Trophoblast cell (in vitro differentiated cells and primary cell): Measurements from ENCODE around the gene BRD4.

Experiments used
- DNase-seq, 2 donors: peaks; one replicate each; pipeline ENCODE4 v3.0.0-alpha.2; 2016
- H2AFZ ChIP-seq: 2 replicates; pipeline ENCODE4 v1.6.1; 2013; ENCODE audit warnings: low read length, moderate library complexity, mild to moderate bottlenecking; ENCODE audit not compliant: insufficient read depth, poor library complexity
- H2AK5ac ChIP-seq: 2 replicates; pipeline ENCODE4 v1.6.1; 2013; ENCODE audit warnings: mild to moderate bottlenecking, low read length
- H2BK120ac ChIP-seq: 2 replicates; pipeline ENCODE4 v1.6.1; 2013; ENCODE audit warnings: low read length, mild to moderate bottlenecking, moderate library complexity; ENCODE audit not compliant: insufficient read depth, poor library complexity
- H2BK12ac ChIP-seq: 2 replicates; pipeline ENCODE4 v1.6.1; 2013; ENCODE audit warnings: mild to moderate bottlenecking, low read length, moderate library complexity
- H2BK5ac ChIP-seq: 2 replicates; pipeline ENCODE4 v1.6.1; 2013; ENCODE audit warnings: low read length, low read depth, moderate library complexity, mild to moderate bottlenecking; ENCODE audit not compliant: poor library complexity
- H3K14ac ChIP-seq: 2 replicates; pipeline ENCODE4 v1.6.1; 2013; ENCODE audit warnings: mild to moderate bottlenecking, low read length
- H3K18ac ChIP-seq: 2 replicates; pipeline ENCODE4 v1.6.1; 2013; ENCODE audit warnings: mild to moderate bottlenecking, low read length
- H3K23ac ChIP-seq: 2 replicates; pipeline ENCODE4 v1.6.1; 2013; ENCODE audit warnings: low read length
- H3K27ac ChIP-seq: 2 replicates; pipeline ENCODE4 v1.5.1; 2013; ENCODE audit warnings: low read depth, mild to moderate bottlenecking, inconsistent platforms, low read length, moderate library complexity
- H3K27me3 ChIP-seq: 2 replicates; pipeline ENCODE4 v1.6.1; 2013; ENCODE audit warnings: inconsistent platforms, mild to moderate bottlenecking, low read length, moderate library complexity; ENCODE audit not compliant: insufficient read depth
- H3K36me3 ChIP-seq, 2 experiments: 1 replicate in 1 of 2; 2 replicates in 1 of 2; pipeline ENCODE4 v1.6.1; 2013; ENCODE audit warnings: low read length in 2 of 2, mild to moderate bottlenecking in 2 of 2, moderate library complexity in 1 of 2; ENCODE audit not compliant: insufficient read depth in 2 of 2, control insufficient read depth in 1 of 2
- H3K4ac ChIP-seq: 2 replicates; pipeline ENCODE4 v1.6.1; 2013; ENCODE audit warnings: low read depth, mild to moderate bottlenecking, low read length, moderate library complexity
- H3K4me1 ChIP-seq, 2 experiments: 1 replicate in 1 of 2; 2 replicates in 1 of 2; pipeline ENCODE4 v1.6.1; 2013; ENCODE audit warnings: low read length in 2 of 2, mild to moderate bottlenecking in 2 of 2, moderate library complexity in 1 of 2; ENCODE audit not compliant: insufficient read depth in 2 of 2, control insufficient read depth in 1 of 2
- H3K4me2 ChIP-seq: 2 replicates; pipeline ENCODE4 v1.6.1; 2013; ENCODE audit warnings: inconsistent platforms, mild to moderate bottlenecking, low read length, moderate library complexity
- H3K4me3 ChIP-seq: 2 replicates; pipeline ENCODE4 v1.5.1; 2013; ENCODE audit warnings: mild to moderate bottlenecking, low read depth, low read length, inconsistent platforms
- H3K79me1 ChIP-seq: one replicate; pipeline ENCODE4 v1.6.1; 2013; ENCODE audit warnings: low read length
- H3K79me2 ChIP-seq: 2 replicates; pipeline ENCODE4 v1.6.1; 2013; ENCODE audit warnings: low read length, mild to moderate bottlenecking; ENCODE audit not compliant: control insufficient read depth, insufficient read depth, poor library complexity
- H3K9ac ChIP-seq: 2 replicates; pipeline ENCODE4 v1.6.1; 2013; ENCODE audit warnings: mild to moderate bottlenecking, low read length
- H3K9me3 ChIP-seq: 2 replicates; pipeline ENCODE4 v1.6.1; 2013; ENCODE audit warnings: low read depth, mild to moderate bottlenecking, control low read depth, inconsistent platforms, low read length; ENCODE audit not compliant: insufficient read depth
- H4K12ac ChIP-seq: 2 replicates; pipeline ENCODE4 v1.6.1; 2013; ENCODE audit warnings: low read depth, mild to moderate bottlenecking, low read length, moderate library complexity
- H4K8ac ChIP-seq: 2 replicates; pipeline ENCODE4 v1.6.1; 2013; ENCODE audit warnings: low read depth, mild to moderate bottlenecking, low read length, moderate library complexity
- H4K91ac ChIP-seq: one replicate; pipeline ENCODE4 v1.6.1; 2013; ENCODE audit warnings: low read depth, mild to moderate bottlenecking, low read length, moderate library complexity
- WGBS: extraction: QIAGEN DNeasy Blood & Tissue Kit; methylation state at CpG from one replicate; pipeline ENCODE4 v1.1.7; 2013; ENCODE audit warnings: missing lambda C conversion rate; ENCODE audit not compliant: insufficient read length, insufficient coverage; ENCODE audit errors: extremely low coverage; 5-methylcytosine and 5-hydroxymethylcytosine counted together

BRD4 gene

DNA sequence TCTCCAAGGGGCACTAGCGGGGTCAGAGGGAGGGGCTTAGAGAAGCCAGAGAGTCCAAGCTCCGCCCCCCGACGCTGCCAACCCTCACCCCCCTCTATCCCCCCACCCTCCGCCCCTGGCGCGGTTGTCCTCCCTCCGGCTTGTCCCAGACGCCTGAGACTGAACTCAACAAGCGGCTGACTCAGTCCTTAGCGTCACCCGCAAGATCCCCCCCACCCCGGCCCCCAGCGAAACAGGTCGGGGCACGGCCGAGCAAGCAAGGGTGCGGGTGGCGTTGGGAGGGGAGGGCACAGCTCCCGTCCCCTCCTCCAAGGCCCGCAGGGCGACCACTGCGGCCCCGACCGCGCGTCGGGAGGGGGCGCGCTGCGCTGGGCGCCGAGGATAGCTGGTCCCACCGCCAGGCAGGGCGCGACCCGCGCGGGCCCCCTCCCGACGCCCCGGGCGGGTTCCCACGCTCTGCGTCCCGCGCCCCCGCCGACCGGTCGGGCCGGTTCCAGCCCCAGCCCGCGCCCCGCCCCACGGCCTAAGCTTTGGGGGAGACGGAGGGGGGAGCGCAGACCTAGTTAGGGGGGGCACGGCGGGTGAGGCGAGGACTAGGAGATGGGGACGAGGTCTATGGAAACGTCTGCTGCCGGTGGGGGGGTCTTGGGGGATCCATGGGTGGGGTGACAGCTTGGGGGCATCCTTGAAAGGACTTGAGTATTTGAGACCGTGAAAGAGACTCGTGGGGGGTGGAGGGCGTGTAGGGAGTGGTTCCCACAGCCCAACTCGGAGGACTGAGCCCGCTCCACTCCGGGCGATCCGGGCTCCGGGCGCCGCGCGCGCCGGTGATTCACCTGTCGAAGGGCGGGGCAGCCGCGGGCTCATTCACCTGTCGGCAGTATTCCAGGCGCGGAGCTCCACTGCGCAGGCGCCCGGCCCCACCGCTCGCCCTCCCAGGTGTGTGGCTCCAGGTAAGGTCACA, 136.7 kb downstream of the BRD4 start:
- peaks cover 6% of the 10 kb centered on the region for H3K79me1 ChIP-seq
- no peak overlapping the region for H2BK120ac ChIP-seq
- H3K9ac ChIP-seq = no peak overlapping the region
- no CpG with 5 or more reads among the region's 91 CpGs for WGBS
- peak overlapping the region; percentile 32 for H4K91ac ChIP-seq
- peak overlapping the region; percentile 85 for H3K4me2 ChIP-seq
- H3K9me3 ChIP-seq = peaks cover 3% of the 10 kb centered on the region
- H3K4ac ChIP-seq = no peak overlapping the region
- peak overlapping the region; percentile 41 for H3K27ac ChIP-seq
- peaks cover 32 to 38% of the 10 kb centered on the region in 2 experiments for H3K36me3 ChIP-seq
- H2BK12ac ChIP-seq = no peak overlapping the region
- peak; percentile 94 to 95 for DNase-seq
- H3K79me2 ChIP-seq = peaks cover 4% of the 10 kb centered on the region
- H2BK5ac ChIP-seq = no peak overlapping the region
- no peaks in the 10 kb centered on the region for H3K27me3 ChIP-seq
- peak overlapping the region; percentile 61 for H3K4me3 ChIP-seq
- H4K8ac ChIP-seq = peak overlapping the region; percentile 22
- H3K14ac ChIP-seq = no peak overlapping the region
- peaks cover 0 to 13% of the 10 kb centered on the region in 2 experiments for H3K4me1 ChIP-seq
- H2AK5ac ChIP-seq = no peak overlapping the region
- H3K23ac ChIP-seq = no peak overlapping the region
- no peak overlapping the region for H2AFZ ChIP-seq
- no peak overlapping the region for H3K18ac ChIP-seq
- H4K12ac ChIP-seq = no peak overlapping the region

DNA sequence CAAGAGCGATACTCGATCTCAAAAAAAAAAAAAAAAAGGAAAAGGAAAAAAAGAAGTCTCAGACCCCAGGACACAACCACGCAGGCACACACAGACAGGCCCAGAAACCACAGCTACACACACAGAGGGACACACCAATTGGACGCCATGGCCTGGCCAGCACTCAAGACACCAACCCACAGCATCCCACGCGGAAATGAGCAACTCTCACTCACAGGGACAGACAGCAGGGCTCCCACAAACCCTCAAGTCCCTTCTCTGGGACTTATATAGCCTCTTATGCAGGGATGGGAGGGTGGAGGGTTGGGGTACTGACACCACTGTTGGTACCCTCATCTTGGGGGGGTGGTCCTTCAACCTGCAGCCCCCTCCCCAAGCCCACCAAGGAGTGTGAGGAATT, 137.4 kb downstream of the BRD4 start:
- WGBS = no CpG with 5 or more reads among the region's 6 CpGs
- no peak overlapping the region for H4K8ac ChIP-seq
- no peak overlapping the region for H2BK12ac ChIP-seq
- no peak overlapping the region for H3K4me3 ChIP-seq
- no peak overlapping the region for H2AK5ac ChIP-seq
- no peak overlapping the region for H2AFZ ChIP-seq
- no peaks in the 10 kb centered on the region for H3K27me3 ChIP-seq
- H3K4me2 ChIP-seq = peak overlapping the region; percentile 85
- no peak overlapping the region for H4K12ac ChIP-seq
- no peak overlapping the region for H4K91ac ChIP-seq
- peaks cover 0 to 13% of the 10 kb centered on the region in 2 experiments for H3K4me1 ChIP-seq
- H3K14ac ChIP-seq = no peak overlapping the region
- peak in 1 of 2 donors; percentile 20 for DNase-seq
- H2BK120ac ChIP-seq = no peak overlapping the region
- H3K9ac ChIP-seq = no peak overlapping the region
- H3K23ac ChIP-seq = no peak overlapping the region
- H3K79me2 ChIP-seq = no peaks in the 10 kb centered on the region
- peaks cover 37 to 43% of the 10 kb centered on the region in 2 experiments for H3K36me3 ChIP-seq
- peaks cover 2% of the 10 kb centered on the region for H3K79me1 ChIP-seq
- H2BK5ac ChIP-seq = no peak overlapping the region
- H3K4ac ChIP-seq = peak overlapping the region; percentile 8
- no peak overlapping the region for H3K27ac ChIP-seq
- H3K18ac ChIP-seq = peak overlapping the region; percentile 0
- H3K9me3 ChIP-seq = peaks cover 3% of the 10 kb centered on the region

DNA sequence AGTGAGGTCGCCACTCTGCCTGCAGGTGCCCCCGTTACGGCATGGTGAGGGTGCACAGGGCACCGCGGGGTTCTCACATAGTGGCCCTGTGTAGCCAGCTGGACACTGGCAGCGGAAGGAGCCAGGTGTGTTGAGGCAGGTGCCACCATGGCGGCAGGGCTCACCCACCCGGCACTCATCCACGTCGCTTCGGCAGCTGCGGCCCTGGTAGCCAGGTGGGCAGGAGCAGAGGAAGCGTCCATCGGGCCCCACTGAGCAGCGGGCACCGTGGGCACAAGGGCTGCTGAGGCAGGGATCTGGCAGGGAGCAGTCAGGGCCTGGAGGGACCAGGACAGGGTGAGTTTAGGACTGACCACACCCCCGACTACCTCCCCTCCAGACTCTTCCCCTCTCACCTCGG, 140.4 kb downstream of the BRD4 start:
- no CpG with 5 or more reads among the region's 18 CpGs for WGBS
- Histone ChIP-seq H2BK5ac (no peak overlapping the region), H3K14ac (no peak overlapping the region), H2BK120ac (no peak overlapping the region), H3K9me3 (peaks cover 2% of the 10 kb centered on the region), H3K9ac (no peak overlapping the region), H3K79me2 (no peaks in the 10 kb centered on the region), H3K79me1 (no peaks in the 10 kb centered on the region), H3K4me2 (no peak overlapping the region), H3K23ac (no peak overlapping the region), H3K27me3 (no peaks in the 10 kb centered on the region), H4K12ac (no peak overlapping the region), H3K27ac (no peak overlapping the region), H3K4me1 (peaks cover 0 to 6% of the 10 kb centered on the region in 2 experiments), H4K91ac (no peak overlapping the region), H2AK5ac (no peak overlapping the region), H3K4me3 (no peak overlapping the region), H3K36me3 (peaks cover 48 to 50% of the 10 kb centered on the region in 2 experiments), H4K8ac (no peak overlapping the region), H2AFZ (no peak overlapping the region), H3K4ac (no peak overlapping the region), H3K18ac (no peak overlapping the region), H2BK12ac (no peak overlapping the region)
- no peak for DNase-seq

DNA sequence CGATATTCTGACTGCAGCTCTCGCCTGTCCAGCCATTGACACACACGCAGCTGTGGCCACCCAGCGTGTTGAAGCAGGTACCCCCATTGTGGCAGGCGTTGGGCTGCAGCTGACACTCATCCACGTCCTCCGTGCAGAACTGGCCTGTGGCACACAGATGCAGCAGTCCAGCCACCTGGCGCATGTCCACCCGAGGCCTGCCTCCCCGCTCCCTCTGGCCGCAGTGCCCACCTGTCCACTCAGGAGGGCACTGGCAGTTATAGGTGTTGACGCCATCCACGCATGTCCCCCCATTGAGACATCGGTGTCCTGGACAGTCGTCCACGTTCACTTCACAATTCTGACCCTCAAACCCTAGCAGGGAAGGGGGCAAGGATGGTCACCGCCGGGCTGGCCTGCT, 140.8 kb downstream of the BRD4 start:
- no peak overlapping the region for H2BK5ac ChIP-seq
- no peak overlapping the region for H3K23ac ChIP-seq
- no peak overlapping the region for H2AFZ ChIP-seq
- no peak overlapping the region for H2BK12ac ChIP-seq
- peaks cover 2% of the 10 kb centered on the region for H3K9me3 ChIP-seq
- H3K18ac ChIP-seq = no peak overlapping the region
- no peak overlapping the region for H3K4ac ChIP-seq
- no peak overlapping the region for H4K8ac ChIP-seq
- no peak overlapping the region for H3K4me2 ChIP-seq
- no peak overlapping the region for H3K4me3 ChIP-seq
- no peak overlapping the region for H4K91ac ChIP-seq
- no peaks in the 10 kb centered on the region for H3K27me3 ChIP-seq
- peaks cover 0 to 6% of the 10 kb centered on the region in 2 experiments for H3K4me1 ChIP-seq
- H2BK120ac ChIP-seq = no peak overlapping the region
- no CpG with 5 or more reads among the region's 18 CpGs for WGBS
- H3K9ac ChIP-seq = no peak overlapping the region
- H3K79me2 ChIP-seq = no peaks in the 10 kb centered on the region
- H4K12ac ChIP-seq = no peak overlapping the region
- no peaks in the 10 kb centered on the region for H3K79me1 ChIP-seq
- no peak overlapping the region for H2AK5ac ChIP-seq
- no peak overlapping the region for H3K27ac ChIP-seq
- DNase-seq = no peak
- H3K36me3 ChIP-seq = peaks cover 51% of the 10 kb centered on the region in 2 experiments
- H3K14ac ChIP-seq = no peak overlapping the region
